A673 (cell line): Measurements from ENCODE around the gene MEOX2. TPM values are rescaled to one million over a fixed set of nuclear protein-coding genes. Genes with fewer than 3 reads are reported as not detected.

Experiments
- BruUV-seq: library from RNA; stranded (reverse); fragments of 400-500 nt; replicated peaks from 2 replicates; lab custom pipeline; 2021; lab: Mats Ljungman, UMichigan
- CTCF ChIA-PET: fragments of 300-600 bp; sonication (Branson Sonifier 250); formaldehyde crosslinking; loops from one replicate; lab custom pipeline; 2022; ENCODE audit warnings: antibody characterized with exemption; lab: Charles Lee
- POLR2A ChIA-PET: fragments of 300-600 bp; sonication (Branson Sonifier 250); formaldehyde crosslinking; loops from one replicate; lab custom pipeline; 2022; ENCODE audit warnings: antibody characterized with exemption; ENCODE audit not compliant: low non-redundant PET; lab: Charles Lee
- DNase-seq: peaks from one replicate; pipeline ENCODE4 v3.0.0-alpha.2; 2015; ENCODE audit warnings: low spot score
- H3K27ac ChIP-seq: fragments of 200-600 bp; sonication (generic); 2 replicates; pipeline ENCODE4 v1.5.1; 2016; ENCODE audit warnings: mixed run types, low read depth, mild to moderate bottlenecking, mixed read lengths, antibody characterized with exemption, low read length; ENCODE audit not compliant: poor library complexity, severe bottlenecking
- H3K27me3 ChIP-seq: fragments of 200-600 bp; sonication (generic); replicated peaks from 2 replicates; pipeline ENCODE4 v1.6.1; 2017; ENCODE audit warnings: mixed run types, low read depth, mild to moderate bottlenecking, mixed read lengths, antibody characterized with exemption, low read length; ENCODE audit not compliant: insufficient read depth, poor library complexity
- H3K36me3 ChIP-seq: fragments of 200-600 bp; sonication (generic); 2 replicates; pipeline ENCODE4 v1.6.1; 2016; ENCODE audit warnings: mixed run types, mild to moderate bottlenecking, mixed read lengths, antibody characterized with exemption, low read length; ENCODE audit not compliant: insufficient read depth, poor library complexity, severe bottlenecking
- H3K4me1 ChIP-seq: fragments of 200-600 bp; sonication (generic); 2 replicates; pipeline ENCODE4 v1.6.1; 2017; ENCODE audit warnings: mixed run types, mild to moderate bottlenecking, mixed read lengths, antibody characterized with exemption, low read length; ENCODE audit not compliant: insufficient read depth, poor library complexity, severe bottlenecking
- H3K4me3 ChIP-seq: fragments of 200-600 bp; sonication (generic); 2 replicates; pipeline ENCODE4 v1.5.1; 2016; ENCODE audit warnings: low read depth, mixed run types, mild to moderate bottlenecking, mixed read lengths, low read length; ENCODE audit not compliant: poor library complexity, severe bottlenecking
- H3K9me3 ChIP-seq: fragments of 200-600 bp; sonication (generic); 2 replicates; pipeline ENCODE4 v1.6.1; 2016; ENCODE audit warnings: mixed run types, low read depth, mild to moderate bottlenecking, mixed read lengths, antibody characterized with exemption, low read length; ENCODE audit not compliant: poor library complexity, severe bottlenecking
- CTCF ChIP-seq: fragments of 300-800, 200-600 bp; sonication (generic); conservative IDR thresholded peaks from 2 replicates; pipeline ENCODE4 v1.5.1; 2017; ENCODE audit warnings: low read depth, mild to moderate bottlenecking, antibody characterized with exemption, low read length, moderate library complexity, mixed read lengths
- EZH2 ChIP-seq: fragments of 200-600 bp; sonication (generic); IDR thresholded peaks from 2 replicates; pipeline ENCODE4 v1.6.1; 2017; ENCODE audit warnings: borderline replicate concordance, low read depth, mild to moderate bottlenecking, mixed read lengths, antibody characterized with exemption, low read length; ENCODE audit not compliant: poor library complexity, severe bottlenecking
- intact Hi-C: fragments of 100-400 bp; cut with micrococcal nuclease; formaldehyde crosslinking; loops from one replicate; pipeline ENCODE4 v1.10.0; 2022; ENCODE audit not compliant: unreplicated experiment
- total RNA-seq: library from RNA; stranded (reverse); gene quantifications from 2 replicates; pipeline ENCODE4 v1.2.3, GENCODE V29; 2021

MEOX2 gene
- total RNA-seq, 1 experiment from 2014 or later: not detected

- H3K27me3 ChIP-seq: peaks cover 94% of the 10 kb centered on the region
- intact Hi-C loops: no loop called here
- no peak for DNase-seq
- H3K36me3 ChIP-seq: no peaks in the 10 kb centered on the region
- CTCF ChIA-PET: no interaction called here
- H3K4me1 ChIP-seq: peaks cover 6% of the 10 kb centered on the region
- H3K27ac ChIP-seq: no peak overlapping the region
- H3K9me3 ChIP-seq: no peaks in the 10 kb centered on the region
- H3K4me3 ChIP-seq: no peak overlapping the region
- POLR2A ChIA-PET: no interaction called here
- no TSS peak for BruUV-seq
- TF ChIP-seq EZH2 (no peak), CTCF (no peak)
Measured at GRCh38 chr7:15681186-15681585, 5.3 kb downstream of the MEOX2 start.

GRCh38 chr7:15680446-15680845 is 6.0 kb downstream of the MEOX2 start:
- intact Hi-C loops: no loop called here
- Histone ChIP-seq H3K9me3 (no peaks in the 10 kb centered on the region), H3K27me3 (peaks cover 94% of the 10 kb centered on the region), H3K27ac (no peak overlapping the region), H3K4me1 (peaks cover 1% of the 10 kb centered on the region), H3K4me3 (no peak overlapping the region), H3K36me3 (no peaks in the 10 kb centered on the region)
- ChIA-PET CTCF (no interaction called here), POLR2A (no interaction called here)
- no TSS peak for BruUV-seq
- TF ChIP-seq CTCF (no peak), EZH2 (no peak)
- DNase-seq: no peak

GRCh38 chr7:15679306-15679705 is 7.2 kb downstream of the MEOX2 start:
- Histone ChIP-seq H3K9me3 (no peaks in the 10 kb centered on the region), H3K27ac (no peak overlapping the region), H3K4me3 (no peak overlapping the region), H3K36me3 (no peaks in the 10 kb centered on the region), H3K27me3 (peaks cover 94% of the 10 kb centered on the region), H3K4me1 (no peaks in the 10 kb centered on the region)
- CTCF ChIA-PET: no interaction called here
- TF ChIP-seq EZH2 (no peak), CTCF (no peak)
- intact Hi-C loops: no loop called here
- BruUV-seq: no TSS peak
- DNase-seq: no peak
- POLR2A ChIA-PET: no interaction called here
